CMK (cell line): Measurements from ENCODE around the gene SCN1B.
A peak's percentile ranks its signal among the peaks of the same experiment; 100 is the strongest.
"Not testable (repeated sequence)": the region's sequence is repeated elsewhere in the genome, so short reads cannot be mapped to it uniquely, and the experiment has no call there.

Source experiments
- DNase-seq: peaks from one replicate; pipeline ENCODE4 v3.0.0-alpha.2; 2010; ENCODE audit warnings: low read depth

Gene SCN1B

GRCh38 chr19:35000647-35001501 lies 29.4 kb upstream of the SCN1B start:
- DNase-seq = peak; percentile 52

GRCh38 chr19:35002037-35002535 lies 28.2 kb upstream of the SCN1B start:
- no peak for DNase-seq

DNA sequence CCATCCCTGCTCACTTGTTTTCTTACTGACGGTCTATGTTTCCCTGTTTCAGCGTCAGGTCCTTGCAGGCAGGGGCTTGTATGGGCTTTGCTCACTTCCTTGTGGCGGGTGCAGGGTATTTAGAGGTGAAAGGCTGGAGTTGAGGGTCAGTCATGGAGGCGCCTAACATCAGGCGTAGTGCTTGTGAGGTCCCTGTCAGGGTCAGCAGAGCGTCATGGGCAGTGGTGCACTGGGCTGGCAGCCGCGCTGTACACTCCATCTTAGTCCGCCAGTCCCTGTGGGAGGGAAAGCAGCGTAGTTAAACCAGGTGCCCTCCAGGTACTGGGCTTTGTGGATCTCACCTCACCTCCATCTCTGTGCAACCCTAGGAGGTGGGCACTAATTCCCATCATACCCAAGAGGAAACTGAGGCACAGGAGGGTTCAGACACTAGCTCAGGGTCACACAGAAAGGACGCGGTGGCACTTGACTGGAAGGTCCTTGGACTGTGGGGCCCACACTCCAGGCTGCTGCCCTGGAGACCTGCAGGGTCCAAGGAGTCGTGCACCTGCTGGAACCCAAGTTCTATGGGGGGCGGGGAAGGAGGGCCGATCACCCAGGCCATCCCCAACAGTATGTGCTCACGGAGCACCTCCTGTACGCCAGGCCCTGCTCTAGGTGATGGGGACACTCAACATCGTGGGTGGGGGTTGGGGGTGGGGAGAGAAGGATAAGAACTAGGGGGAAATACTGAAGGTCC lies 25.6 kb upstream of the SCN1B start:
- DNase-seq = no peak

DNA sequence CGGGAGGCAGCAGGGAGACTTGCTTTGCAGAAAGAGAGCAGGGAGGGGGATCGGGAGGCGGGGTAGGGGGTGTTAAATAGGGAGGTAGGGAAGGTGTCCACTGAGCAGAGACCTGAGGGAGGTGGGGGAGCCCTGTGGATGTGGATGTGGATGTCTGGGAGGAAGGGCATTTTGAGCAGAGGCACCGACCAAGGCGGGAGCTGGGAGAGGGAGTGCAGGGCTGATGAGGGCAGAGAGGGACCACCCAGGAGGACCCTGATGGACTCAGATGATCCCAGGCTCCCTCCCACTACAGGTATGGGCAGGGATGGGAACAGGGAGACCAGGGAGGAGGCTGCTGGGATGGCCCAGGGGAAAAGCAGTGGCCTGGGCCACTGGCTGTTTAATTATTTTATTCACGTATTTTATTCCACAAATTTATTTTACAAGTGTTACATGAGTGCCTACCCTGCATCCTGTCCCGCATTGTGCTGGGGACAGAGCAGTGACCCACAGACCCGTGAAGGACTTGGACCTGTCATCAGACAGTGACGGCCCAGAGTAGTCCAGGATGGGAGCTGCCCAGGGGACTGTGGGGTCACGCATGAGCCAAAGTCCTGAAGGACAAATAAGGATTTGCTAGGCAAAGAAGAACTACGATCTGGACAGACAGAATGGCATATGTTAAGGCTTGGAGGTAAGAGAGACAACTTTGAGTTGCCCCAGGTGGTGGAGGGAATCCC lies 24.9 kb upstream of the SCN1B start:
- no peak for DNase-seq

DNA sequence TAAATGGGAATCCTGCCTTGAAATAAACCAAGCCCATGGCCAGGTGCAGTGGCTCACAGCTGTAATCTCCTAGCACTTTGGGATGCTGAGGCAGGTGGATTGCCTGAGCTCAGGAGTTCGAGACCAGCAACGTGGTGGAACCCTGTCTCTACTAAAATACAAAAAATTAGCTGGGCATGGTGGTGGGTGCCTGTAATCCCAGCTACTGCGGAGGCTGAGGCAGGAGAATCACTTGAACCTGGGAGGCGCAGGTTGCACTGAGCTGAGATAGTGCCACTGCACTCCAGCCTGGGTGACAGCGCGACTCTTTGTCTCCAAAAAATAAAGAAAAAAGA lies 24.3 kb upstream of the SCN1B start:
- DNase-seq = not testable (repeated sequence)

DNA sequence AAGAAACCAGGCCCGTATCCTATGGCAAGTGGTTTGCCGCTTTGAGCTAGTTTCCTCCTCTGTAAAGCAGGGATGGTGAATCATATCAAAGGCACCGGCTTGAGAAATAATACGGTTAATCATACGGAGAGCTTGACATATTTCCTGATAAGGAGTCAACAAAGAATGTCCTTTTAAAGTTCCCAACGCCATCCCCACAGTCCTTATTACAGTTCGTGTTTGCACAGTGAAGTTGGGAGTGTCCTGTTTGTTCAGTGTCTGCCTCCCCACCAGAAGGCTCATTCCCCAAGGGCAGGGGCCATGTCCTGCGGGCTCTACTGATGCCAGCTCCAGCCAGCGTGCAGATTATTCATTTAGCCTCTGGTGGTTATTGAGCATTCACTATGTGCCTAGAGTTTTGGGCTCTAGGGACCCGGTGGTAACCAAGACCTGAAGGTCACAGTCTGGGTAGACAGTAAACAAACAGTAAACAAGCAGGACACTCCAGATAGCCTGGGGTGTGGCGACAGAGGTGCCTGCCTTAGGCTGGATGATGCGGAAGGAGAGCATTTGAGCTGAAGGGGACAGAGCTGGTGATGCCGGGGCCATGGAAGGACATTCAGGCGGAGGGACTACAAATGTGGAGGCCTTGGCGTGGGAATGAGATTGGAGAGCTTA lies 23.8 kb upstream of the SCN1B start:
- no peak for DNase-seq

GRCh38 chr19:35006999-35007365 lies 23.3 kb upstream of the SCN1B start:
- DNase-seq = no peak

- DNase-seq = not testable (repeated sequence)
These were observed 22.8 kb upstream of the SCN1B start for GRCh38 chr19:35007427-35007826.

DNA sequence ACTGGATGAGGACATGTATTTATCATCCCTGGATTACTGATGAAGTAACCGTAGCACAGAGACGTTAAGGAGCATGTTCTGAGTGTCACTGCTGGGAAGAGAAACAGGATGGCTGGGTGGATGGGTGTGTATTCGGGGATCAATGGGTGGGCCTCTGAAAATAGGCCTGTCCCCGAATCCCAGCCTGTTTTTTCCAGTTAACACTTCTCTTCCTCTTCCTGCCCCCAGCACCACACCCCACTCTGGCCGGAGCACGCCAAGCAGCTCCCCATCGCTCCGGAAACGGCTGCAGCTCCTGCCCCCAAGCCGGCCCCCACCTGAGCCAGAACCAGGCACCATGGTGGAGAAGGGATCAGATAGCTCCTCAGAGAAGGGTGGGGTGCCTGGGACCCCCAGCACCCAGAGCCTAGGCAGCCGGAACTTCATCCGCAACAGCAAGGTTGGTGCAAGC lies 21.4 kb upstream of the SCN1B start:
- DNase-seq = no peak

- no peak for DNase-seq
These were observed 20.6 kb upstream of the SCN1B start for GRCh38 chr19:35009424-35010415.

DNA sequence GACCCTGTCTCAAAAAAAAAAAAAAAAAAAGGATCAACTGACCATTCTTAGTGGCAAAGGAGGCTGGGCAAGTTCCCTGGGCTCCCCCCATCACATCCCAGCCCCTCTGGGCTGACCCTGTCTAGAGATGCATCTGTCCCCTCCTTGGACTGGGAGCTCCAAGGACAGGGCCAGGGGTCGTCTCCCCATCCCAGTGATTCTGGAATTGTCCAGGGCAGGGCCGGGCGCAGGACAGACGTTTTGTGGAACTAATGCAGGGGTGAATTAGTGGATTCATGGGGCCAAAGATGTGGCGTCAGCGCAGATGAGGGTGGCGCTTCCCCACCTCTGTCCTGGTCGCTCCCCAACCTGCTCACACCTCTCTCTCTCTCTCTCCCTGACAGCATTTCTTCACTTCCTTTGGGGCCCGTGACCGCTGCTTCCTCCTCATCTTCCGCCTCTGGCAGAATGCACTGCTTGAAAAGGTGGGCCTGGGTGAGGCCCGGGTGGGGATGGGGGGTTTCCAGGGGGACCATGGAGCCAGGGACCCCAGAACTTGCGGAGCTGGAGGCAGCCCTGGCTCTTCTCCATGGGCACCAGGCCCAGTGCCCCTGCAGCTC lies 19.1 kb upstream of the SCN1B start:
- DNase-seq = no peak

DNA sequence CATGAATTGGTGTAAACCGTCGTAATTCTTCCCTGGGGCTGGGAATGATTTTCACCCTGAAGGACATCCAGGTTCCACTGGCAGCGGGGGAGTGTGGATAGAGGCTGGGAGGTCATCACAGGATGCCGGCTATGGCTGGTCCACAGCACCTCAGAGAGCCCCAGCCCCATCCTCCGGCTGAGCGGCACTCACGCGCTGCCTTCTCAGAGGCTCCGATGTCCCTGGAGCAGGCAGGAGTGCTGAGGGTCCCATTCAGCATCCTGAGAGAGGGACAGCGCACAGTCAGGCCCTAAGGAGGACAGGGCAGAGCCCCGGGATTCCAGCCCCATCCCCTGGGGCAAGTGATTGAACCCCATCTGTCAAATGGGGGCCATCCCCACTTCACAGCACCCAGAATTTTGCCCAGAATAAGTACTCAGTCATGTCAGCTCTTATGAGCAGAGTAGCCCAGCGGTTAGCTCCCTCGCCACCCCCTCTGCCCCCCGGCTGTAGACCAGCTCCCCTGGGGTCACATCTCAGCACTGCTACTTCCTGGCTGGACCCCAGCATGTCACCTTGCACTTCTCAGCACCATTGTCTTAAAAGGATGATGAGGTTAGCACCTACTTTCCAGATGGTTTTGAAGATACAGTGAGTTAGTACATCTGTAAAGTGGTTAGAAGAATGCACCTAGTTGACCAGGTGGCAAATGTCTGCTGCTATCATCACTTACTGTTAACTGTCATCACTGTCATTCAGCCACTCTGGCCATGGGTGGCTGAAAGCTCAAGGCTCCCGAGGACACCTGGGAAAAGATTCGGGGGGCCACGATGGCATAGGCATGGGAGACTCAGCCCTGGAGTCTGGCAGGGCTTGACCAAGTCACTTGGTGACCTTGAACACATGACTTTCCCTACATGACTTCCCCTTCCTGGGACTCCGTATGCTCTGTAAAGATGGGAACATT lies 18.3 kb upstream of the SCN1B start:
- no peak for DNase-seq

DNA sequence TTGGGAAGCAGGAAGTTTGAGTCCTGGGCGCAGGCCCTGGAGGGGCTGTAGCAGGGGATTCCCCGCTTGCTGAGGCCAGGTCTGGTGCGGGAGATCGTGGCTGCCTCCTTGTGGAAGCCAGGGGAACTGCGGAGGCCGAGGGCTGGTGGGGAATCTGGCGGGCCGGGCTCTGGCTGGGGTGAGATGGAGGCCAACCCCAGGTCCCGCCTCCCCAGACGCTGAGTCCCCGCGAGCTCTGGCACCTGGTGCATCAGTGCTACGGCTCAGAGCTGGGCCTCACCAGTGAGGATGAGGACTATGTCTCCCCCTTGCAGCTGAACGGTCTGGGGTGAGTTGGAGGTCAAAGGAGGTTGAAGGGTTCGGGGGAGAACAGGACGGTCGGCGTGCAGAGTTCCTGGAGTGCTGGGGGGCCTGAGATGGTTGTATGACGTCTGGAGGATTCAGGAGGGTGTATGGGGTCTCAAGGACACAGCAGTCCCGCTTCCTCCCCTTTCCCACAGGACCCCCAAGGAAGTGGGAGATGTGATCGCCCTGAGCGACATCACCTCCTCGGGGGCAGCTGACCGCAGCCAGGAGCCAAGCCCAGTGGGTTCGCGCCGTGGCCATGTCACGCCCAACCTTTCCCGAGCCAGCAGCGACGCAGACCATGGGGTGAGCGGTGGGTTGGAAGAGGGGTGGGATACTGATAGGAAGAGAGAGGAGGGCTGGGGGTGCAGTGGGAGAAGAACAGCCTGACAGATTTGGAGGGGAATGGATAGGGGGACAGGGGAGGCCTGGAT lies 17.0 kb upstream of the SCN1B start:
- no peak for DNase-seq

- no peak for DNase-seq
These were observed 16.2 kb upstream of the SCN1B start for GRCh38 chr19:35013820-35014754.

DNA sequence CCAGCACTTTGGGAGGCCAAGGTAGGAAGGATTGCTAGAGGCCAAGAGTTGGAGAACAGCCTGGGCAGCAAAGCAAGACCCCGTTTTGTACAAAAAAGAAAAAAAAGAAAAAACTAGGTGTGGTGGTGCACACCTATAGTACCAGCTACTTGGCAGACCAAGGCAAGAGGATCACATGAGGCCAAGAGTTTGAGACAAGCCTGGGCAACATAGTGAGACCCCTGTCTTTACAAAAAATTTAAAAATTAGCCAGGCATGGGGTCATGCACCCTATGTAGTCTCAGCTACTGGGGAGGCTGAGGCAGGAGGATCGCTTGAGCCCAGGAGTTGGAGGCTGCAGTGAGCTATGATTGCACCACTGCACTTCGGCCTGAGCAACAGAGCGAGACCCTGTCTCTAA lies 15.5 kb upstream of the SCN1B start:
- DNase-seq = not testable (repeated sequence)

DNA sequence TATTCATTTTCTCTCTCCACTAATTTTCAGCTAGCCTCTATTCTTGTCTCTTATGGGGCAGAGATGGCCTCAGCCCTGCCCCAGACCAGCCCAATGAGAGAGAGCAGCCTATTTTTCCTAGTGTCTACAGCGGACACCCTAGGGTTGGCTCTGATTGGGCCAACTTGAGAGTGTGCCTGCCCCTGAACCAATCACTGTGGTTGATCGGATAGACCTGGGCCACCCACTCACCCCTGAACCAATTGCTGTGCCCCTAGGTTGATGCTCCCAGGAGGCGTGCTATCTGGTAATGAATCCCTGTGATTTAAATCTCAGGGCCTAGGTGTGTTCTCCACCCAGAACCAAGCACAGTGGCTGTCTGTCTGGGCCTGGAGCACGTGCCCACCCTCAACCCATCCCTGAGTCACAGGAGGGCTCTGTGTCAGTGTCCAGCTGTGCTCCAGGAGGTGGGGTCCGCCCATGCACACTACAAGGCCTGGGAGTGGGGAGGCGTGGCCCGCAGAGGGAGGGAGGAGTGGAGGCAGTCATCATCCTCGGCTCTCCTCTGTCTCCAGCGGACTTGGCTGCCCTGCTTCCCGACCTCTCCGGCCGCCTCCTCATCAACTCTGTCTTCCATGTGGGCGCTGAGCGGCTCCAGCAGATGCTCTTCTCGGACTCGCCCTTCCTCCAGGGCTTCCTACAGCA lies 14.9 kb upstream of the SCN1B start:
- DNase-seq = no peak

GRCh38 chr19:35015954-35016351 lies 14.3 kb upstream of the SCN1B start:
- DNase-seq = no peak
